HepG2 (cell line): ENCODE results near the gene ALCAM. TPM values are rescaled to one million over a fixed set of nuclear protein-coding genes. Genes with fewer than 3 reads are reported as not detected.

Source experiments
- AKAP8 ChIP-seq: sonication (generic); formaldehyde crosslinking; IDR thresholded peaks from 2 replicates; pipeline ENCODE4 v1.5.1; 2020; ENCODE audit warnings: mild to moderate bottlenecking, missing genetic modification reagents
- CTCF ChIP-seq: sonication (generic); formaldehyde crosslinking; IDR thresholded peaks from 2 replicates; pipeline ENCODE4 v1.5.0; 2020; ENCODE audit warnings: mild to moderate bottlenecking, missing genetic modification reagents, moderate library complexity
- FLYWCH1 ChIP-seq: sonication (generic); formaldehyde crosslinking; IDR thresholded peaks from 2 replicates; pipeline ENCODE4 v1.8.1; 2023; ENCODE audit warnings: mild to moderate bottlenecking, missing genetic modification reagents
- GATA4 ChIP-seq: sonication (generic); IDR thresholded peaks from 2 replicates; pipeline ENCODE4 v1.6.1; 2016; ENCODE audit warnings: antibody characterized with exemption, low read depth, borderline replicate concordance
- GFI1 ChIP-seq: sonication (generic); formaldehyde crosslinking; IDR thresholded peaks from 2 replicates; pipeline ENCODE4 v1.5.0; 2020; ENCODE audit warnings: missing genetic modification reagents, mild to moderate bottlenecking, borderline replicate concordance
- GTF2F1 ChIP-seq: fragments of 150-350 bp; IDR thresholded peaks from 2 replicates; pipeline ENCODE4 v1.6.1; 2014; ENCODE audit warnings: low read length
- HCFC1 ChIP-seq: fragments of 150-350 bp; IDR thresholded peaks from 2 replicates; pipeline ENCODE4 v1.6.1; 2014; ENCODE audit warnings: low read depth, low read length
- HMGA1 ChIP-seq: sonication (generic); formaldehyde crosslinking; conservative IDR thresholded peaks from 2 replicates; pipeline ENCODE4 v1.4.0; 2020; ENCODE audit warnings: missing genetic modification reagents
- HOXA7 ChIP-seq: sonication (generic); formaldehyde crosslinking; IDR thresholded peaks from 2 replicates; pipeline ENCODE4 v1.8.1; 2022; ENCODE audit warnings: mild to moderate bottlenecking, missing genetic modification reagents, moderate library complexity
- KDM4B ChIP-seq: sonication (generic); formaldehyde crosslinking; IDR thresholded peaks from 2 replicates; pipeline ENCODE4 v1.4.0; 2020; ENCODE audit warnings: missing genetic modification reagents
- NAIF1 ChIP-seq: sonication (generic); formaldehyde crosslinking; IDR thresholded peaks from 2 replicates; pipeline ENCODE4 v1.5.0; 2020; ENCODE audit warnings: mild to moderate bottlenecking, missing genetic modification reagents, borderline replicate concordance
- NFE2 ChIP-seq: sonication (generic); formaldehyde crosslinking; IDR thresholded peaks from 2 replicates; pipeline ENCODE4 v1.4.0; 2020; ENCODE audit warnings: missing genetic modification reagents
- NKX3-1 ChIP-seq: sonication (generic); formaldehyde crosslinking; IDR thresholded peaks from 2 replicates; pipeline ENCODE4 v1.5.0; 2020; ENCODE audit warnings: missing genetic modification reagents
- PHF21A ChIP-seq: sonication (generic); formaldehyde crosslinking; IDR thresholded peaks from 2 replicates; pipeline ENCODE4 v1.5.0; 2020; ENCODE audit warnings: mild to moderate bottlenecking, missing genetic modification reagents
- RARA ChIP-seq: IDR thresholded peaks from 2 replicates; pipeline ENCODE4 v1.6.1; 2016; ENCODE audit warnings: missing genetic modification reagents, missing compliant biosample characterization
- RBFOX2 ChIP-seq: fragments of 200-400 bp; formaldehyde crosslinking; IDR thresholded peaks from 2 replicates; pipeline ENCODE4 v1.6.1; 2017; ENCODE audit warnings: low read depth, mild to moderate bottlenecking, low read length
- SP140L ChIP-seq: sonication (generic); formaldehyde crosslinking; IDR thresholded peaks from 2 replicates; pipeline ENCODE4 v1.4.0; 2020; ENCODE audit warnings: missing genetic modification reagents, borderline replicate concordance
- TBP ChIP-seq: sonication (generic); formaldehyde crosslinking; IDR thresholded peaks from 2 replicates; pipeline ENCODE4 v1.5.0; 2020; ENCODE audit warnings: missing genetic modification reagents
- ZNF121 ChIP-seq: sonication (generic); formaldehyde crosslinking; IDR thresholded peaks from 2 replicates; pipeline ENCODE4 v1.5.0; 2020; ENCODE audit warnings: mild to moderate bottlenecking, missing genetic modification reagents
- ZNF138 ChIP-seq: sonication (generic); formaldehyde crosslinking; IDR thresholded peaks from 2 replicates; pipeline ENCODE4 v1.5.0; 2020; ENCODE audit warnings: mild to moderate bottlenecking, low read depth, missing genetic modification reagents
- ZNF446 ChIP-seq: sonication (generic); formaldehyde crosslinking; IDR thresholded peaks from 2 replicates; pipeline ENCODE4 v1.5.0; 2020; ENCODE audit warnings: mild to moderate bottlenecking, missing genetic modification reagents
- ZNF512B ChIP-seq: sonication (generic); formaldehyde crosslinking; IDR thresholded peaks from 2 replicates; pipeline ENCODE4 v1.5.1; 2020; ENCODE audit warnings: missing genetic modification reagents, mild to moderate bottlenecking, borderline replicate concordance
- ZNF577 ChIP-seq: sonication (generic); formaldehyde crosslinking; IDR thresholded peaks from 2 replicates; pipeline ENCODE4 v1.4.0; 2020; ENCODE audit warnings: mild to moderate bottlenecking, low read depth, missing genetic modification reagents, borderline replicate concordance
- polyA plus RNA-seq, 8 experiments: library from polyadenylated mRNA; depleted of rRNA in 3 of 8; stranded (reverse) in 7 of 8; unstranded in 1 of 8; fragments of >200 nt; fragmentation: Illumina TruSeq in 4 of 8; extraction: Trizol in 4 of 8; gene quantifications; 2 replicates each; pipeline versions ENCODE4 v1.2.1 to v1.2.3, GENCODE V29; 2011 to 2016; ENCODE audit warnings: low read depth in 4 of 8, missing spikeins in 1 of 8, mixed read lengths in 1 of 8; ENCODE audit not compliant: insufficient read depth in 1 of 8
- total RNA-seq, 5 experiments: library from RNA; depleted of rRNA; stranded (reverse); fragments of >200 nt; fragmentation: Illumina TruSeq; extraction: Trizol; gene quantifications; 2 replicates each; pipeline ENCODE4 v1.2.3, GENCODE V29; 2016; ENCODE audit warnings: low read depth in 1 of 5
- TF ChIP-seq, protein P1 (sequence below): sonication (generic); formaldehyde crosslinking; IDR thresholded peaks from 2 replicates; pipeline ENCODE4 v1.5.1; 2020; ENCODE audit warnings: mild to moderate bottlenecking, missing genetic modification reagents
- TF ChIP-seq, protein P2 (sequence below): sonication (generic); formaldehyde crosslinking; IDR thresholded peaks from 2 replicates; pipeline ENCODE4 v1.5.0; 2020; ENCODE audit warnings: missing genetic modification reagents

ALCAM gene
- total and polyA plus RNA-seq, 2 of the 13 experiments (the other 11 are each of a cell fraction or from before 2014, with no cell fraction given) = 26.0 to 33.1 TPM

- TF ChIP-seq AKAP8 (CRISPR knock-in tag) = 0 out of 2 replicates have a peak, but pooled peaks have one; percentile 7
- TF ChIP-seq PHF21A (CRISPR knock-in tag) = no peak
- TF ChIP-seq RBFOX2 = peak; percentile 73
- no peak for TF ChIP-seq CTCF
- no peak for TF ChIP-seq ZNF577 (CRISPR knock-in tag)
- TF ChIP-seq GTF2F1 = no peak
- peak; percentile 38; the same call in 1 of the 2 replicates for TF ChIP-seq ZNF512B (CRISPR knock-in tag)
- no peak for TF ChIP-seq HMGA1 (CRISPR knock-in tag)
- TF ChIP-seq KDM4B = no peak
- no peak for TF ChIP-seq GATA4
- no peak for TF ChIP-seq ZNF121 (CRISPR knock-in tag)
- TF ChIP-seq, protein P1, sequence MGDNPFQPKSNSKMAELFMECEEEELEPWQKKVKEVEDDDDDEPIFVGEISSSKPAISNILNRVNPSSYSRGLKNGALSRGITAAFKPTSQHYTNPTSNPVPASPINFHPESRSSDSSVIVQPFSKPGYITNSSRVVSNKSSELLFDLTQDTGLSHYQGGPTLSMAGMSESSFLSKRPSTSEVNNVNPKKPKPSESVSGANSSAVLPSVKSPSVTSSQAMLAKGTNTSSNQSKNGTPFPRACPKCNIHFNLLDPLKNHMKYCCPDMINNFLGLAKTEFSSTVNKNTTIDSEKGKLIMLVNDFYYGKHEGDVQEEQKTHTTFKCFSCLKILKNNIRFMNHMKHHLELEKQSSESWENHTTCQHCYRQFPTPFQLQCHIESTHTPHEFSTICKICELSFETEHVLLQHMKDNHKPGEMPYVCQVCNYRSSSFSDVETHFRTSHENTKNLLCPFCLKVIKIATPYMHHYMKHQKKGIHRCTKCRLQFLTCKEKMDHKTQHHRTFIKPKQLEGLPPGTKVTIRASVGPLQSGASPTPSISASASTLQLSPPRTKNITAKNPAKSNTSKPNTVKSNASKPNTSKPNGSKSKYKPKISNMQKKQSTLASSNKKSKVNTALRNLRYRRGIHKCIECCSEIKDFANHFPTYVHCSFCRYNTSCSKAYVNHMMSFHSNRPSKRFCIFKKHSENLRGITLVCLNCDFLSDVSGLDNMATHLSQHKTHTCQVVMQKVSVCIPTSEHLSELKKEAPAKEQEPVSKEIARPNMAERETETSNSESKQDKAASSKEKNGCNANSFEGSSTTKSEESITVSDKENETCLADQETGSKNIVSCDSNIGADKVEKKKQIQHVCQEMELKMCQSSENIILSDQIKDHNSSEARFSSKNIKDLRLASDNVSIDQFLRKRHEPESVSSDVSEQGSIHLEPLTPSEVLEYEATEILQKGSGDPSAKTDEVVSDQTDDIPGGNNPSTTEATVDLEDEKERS = peak; percentile 65; the same call in 1 of the 2 replicates
- TF ChIP-seq FLYWCH1 = no peak
- no peak for TF ChIP-seq HCFC1
- TF ChIP-seq, protein P2, sequence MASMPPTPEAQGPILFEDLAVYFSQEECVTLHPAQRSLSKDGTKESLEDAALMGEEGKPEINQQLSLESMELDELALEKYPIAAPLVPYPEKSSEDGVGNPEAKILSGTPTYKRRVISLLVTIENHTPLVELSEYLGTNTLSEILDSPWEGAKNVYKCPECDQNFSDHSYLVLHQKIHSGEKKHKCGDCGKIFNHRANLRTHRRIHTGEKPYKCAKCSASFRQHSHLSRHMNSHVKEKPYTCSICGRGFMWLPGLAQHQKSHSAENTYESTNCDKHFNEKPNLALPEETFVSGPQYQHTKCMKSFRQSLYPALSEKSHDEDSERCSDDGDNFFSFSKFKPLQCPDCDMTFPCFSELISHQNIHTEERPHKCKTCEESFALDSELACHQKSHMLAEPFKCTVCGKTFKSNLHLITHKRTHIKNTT (CRISPR knock-in tag) = no peak
- TF ChIP-seq NFE2 (CRISPR knock-in tag) = no peak
- no peak for TF ChIP-seq SP140L
- no peak; the same call in 1 of the 2 replicates for TF ChIP-seq HOXA7 (CRISPR knock-in tag)
- no peak for TF ChIP-seq TBP (CRISPR knock-in tag)
- TF ChIP-seq ZNF446 (CRISPR knock-in tag) = no peak
- no peak for TF ChIP-seq RARA (CRISPR knock-in tag)
- no peak for TF ChIP-seq GFI1
- no peak for TF ChIP-seq ZNF138 (CRISPR knock-in tag)
- no peak; the same call in 1 of the 2 replicates for TF ChIP-seq NAIF1
- no peak for TF ChIP-seq NKX3-1 (CRISPR knock-in tag)
Measured at GRCh38 chr3:105367063-105367405, 325 bp downstream of the ALCAM start (continued).
